ENCODE data around the gene ACVR1.
A peak's percentile ranks its signal among the peaks of the same experiment; 100 is the strongest.

ACVR1 gene

GRCh38 chr2:157876066-157876785 lies at the start of gene ACVR1:
Gene ACVR1 (minus strand): TSS chr2:157876330. CDS start chr2:157799493, 76,837 bp downstream.
- DNase-seq: peak; percentile 87

DNA sequence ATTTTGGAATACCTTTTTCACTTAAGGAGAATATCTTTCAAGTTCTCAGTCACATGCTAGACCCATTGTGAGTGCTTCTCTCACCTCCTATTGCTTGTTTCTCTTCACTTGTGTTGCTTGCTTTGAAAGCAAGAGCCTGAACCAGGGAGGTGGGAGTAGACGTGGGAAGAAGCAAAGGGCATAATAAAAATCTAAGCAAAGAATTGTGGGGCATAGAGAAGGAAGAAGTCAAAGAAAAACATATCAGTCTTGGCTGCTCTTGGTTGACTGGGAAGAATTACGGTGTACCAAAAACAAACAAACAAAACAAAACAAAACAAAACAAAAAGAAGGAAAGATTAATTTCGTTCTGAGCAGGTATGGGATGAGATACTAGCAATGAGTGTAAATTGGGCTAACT lies 48.9 kb upstream of the ACVR1 start:
- no peak for DNase-seq

- DNase-seq: no peak
These were observed 47.6 kb upstream of the ACVR1 start for GRCh38 chr2:157923598-157924217.

- no peak for DNase-seq
These were observed 46.7 kb upstream of the ACVR1 start for GRCh38 chr2:157922815-157923214.

DNA sequence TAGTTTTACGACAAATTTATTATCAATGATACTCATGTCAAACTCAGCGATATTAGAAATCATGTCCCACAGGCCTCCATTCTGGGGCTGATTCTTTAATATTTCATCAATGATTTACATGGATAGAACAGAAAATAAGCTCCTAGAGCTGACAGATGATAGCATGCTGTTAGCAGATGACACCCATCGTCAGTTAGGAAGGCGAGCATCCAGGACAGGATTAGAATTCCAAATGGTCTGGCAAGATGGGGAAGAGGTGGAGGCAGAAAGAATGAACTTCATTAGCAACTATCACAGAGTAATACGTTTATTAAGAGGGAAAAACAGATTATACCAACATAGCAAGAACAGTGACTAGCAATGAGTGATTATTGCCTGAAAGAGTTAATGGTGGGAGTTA lies 46.2 kb upstream of the ACVR1 start:
- DNase-seq: no peak

- DNase-seq: no peak
These were observed 44.6 kb upstream of the ACVR1 start for GRCh38 chr2:157920736-157921135.

GRCh38 chr2:157919181-157919580 lies 43.1 kb upstream of the ACVR1 start:
- DNase-seq: no peak

DNA sequence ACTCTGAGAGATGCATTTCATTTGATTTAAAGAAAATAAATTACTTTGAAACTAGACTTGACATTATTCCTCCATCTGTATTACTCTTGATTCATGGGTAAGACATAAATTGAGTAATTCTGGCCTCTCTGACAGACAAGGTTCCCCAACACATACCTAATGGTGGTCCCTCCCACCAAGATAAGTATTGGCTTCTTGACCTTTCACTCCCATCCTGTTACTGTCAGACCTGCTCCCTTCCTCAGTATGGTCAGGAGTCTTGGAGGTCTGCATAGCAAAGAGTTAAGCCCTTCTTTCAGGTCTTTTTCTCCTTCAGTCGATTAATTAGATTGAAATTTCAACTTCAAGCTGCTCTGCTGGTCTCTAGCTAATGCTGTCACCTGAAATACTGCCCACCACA lies 42.2 kb upstream of the ACVR1 start:
- no peak for DNase-seq

DNA sequence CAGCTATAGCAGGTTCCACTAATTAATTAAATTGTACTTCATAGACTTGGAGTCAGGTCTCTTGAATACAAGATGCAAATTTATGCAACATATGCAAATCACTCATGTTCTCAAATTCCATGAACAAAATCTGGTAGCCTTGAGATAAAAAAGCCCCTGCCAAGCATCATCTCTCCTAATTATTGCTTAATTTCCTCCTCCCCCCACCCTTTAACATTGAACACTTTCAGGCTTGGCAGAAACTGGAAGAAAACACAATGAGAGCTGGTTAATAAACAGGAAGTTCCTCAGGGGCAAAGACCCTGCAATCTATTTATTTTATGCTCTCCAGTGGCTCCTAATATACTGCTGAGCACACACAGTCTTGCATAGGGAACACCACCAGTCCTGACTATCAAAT lies 35.6 kb upstream of the ACVR1 start:
- no peak for DNase-seq

- DNase-seq: no peak
These were observed 35.1 kb upstream of the ACVR1 start for GRCh38 chr2:157911246-157911645.

- DNase-seq: no peak
These were observed 29.0 kb upstream of the ACVR1 start for GRCh38 chr2:157905092-157905491.

- DNase-seq: no peak
These were observed 27.5 kb upstream of the ACVR1 start for GRCh38 chr2:157903626-157904025.

DNA sequence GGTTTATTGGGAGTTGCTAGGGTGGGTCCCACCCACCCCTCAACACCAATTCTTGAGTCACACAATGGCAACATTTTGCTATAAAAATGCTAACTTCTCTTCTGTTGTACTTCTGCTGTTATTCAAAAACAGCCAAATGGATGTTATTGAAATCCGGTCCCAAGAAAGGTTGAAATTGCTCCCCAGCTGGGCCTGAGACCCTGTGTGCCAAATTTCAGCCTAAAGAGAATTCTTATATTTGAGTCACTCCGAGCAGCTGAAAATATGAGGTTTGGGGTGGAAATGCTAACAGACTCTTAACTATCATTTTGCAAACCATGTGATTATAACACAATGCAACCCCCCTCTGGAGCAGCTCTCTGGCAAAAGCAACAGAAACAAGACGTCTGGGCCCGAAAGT lies 27.0 kb upstream of the ACVR1 start:
- no peak for DNase-seq

GRCh38 chr2:157902692-157903091 lies 26.6 kb upstream of the ACVR1 start:
- DNase-seq: no peak

DNA sequence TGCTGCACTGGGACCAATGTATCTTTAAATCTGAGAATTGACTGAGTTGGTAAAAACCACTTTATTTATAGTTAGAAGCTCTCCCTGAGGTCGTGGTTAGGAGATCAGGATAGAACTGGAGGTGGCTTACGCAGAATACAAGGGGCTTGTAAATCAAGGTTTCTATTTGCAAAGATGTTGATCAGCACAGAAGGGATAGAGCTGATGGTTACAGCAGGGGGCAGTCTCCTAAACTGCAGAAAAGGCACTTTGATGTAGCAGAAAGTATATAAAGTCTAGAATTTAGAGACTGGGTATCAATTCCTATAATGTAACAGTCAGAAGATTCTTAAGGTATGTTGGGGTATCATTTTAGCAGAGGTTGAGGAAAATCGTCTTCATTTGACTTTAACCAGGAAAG lies 25.2 kb upstream of the ACVR1 start:
- DNase-seq: no peak

DNA sequence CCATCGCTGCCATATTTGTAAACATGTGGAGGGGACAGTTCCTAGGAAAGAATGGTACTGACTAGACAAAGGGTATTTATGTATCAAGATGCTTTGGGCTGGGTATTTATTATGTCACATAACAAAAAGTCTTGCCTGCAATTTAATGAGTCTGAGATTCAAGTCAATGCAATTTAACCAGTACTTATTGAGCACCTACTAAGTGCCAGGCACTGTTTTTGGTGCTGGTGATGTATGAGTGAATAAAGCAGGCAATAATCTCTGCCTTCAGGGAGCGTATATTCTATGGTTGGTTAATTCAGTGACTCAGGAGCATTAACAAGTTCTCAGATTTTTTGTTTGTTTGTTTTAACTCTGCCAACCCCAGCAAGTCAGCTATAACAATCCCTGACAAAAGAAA lies 24.6 kb upstream of the ACVR1 start:
- DNase-seq: no peak

GRCh38 chr2:157900203-157900602 lies 24.1 kb upstream of the ACVR1 start:
- DNase-seq: no peak

DNA sequence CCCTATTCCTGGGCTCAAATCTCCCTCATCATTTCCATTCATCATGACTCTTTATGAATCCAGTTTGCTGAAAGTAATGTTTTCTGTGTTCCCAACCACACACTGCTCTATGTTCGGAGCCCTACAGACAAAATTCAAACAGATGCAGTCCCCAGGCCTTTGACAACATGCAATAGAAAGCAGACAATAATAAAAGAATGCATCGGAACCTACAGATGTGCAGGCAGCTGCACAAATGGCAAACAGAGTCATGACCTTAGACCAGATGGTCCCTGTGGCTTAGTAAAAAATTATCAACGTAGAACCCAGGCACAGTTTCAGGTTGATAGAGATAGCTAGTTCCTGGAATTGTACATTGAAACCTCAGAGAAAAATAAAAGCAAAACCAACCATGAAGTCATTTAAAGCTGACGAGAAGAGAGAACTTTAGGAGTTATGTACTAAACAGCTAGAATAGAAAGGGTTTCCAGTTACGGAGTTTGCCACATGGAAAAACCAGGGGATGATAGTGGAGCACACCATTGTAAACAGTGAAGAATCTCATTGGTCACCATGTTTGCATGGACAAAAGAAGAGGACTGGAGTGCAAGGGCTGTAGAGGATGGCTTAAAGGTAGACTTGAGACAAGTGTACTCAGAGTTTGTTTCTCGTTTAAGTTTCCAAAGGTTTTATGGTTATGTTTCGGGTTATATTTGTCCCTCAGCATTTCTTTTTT lies 23.2 kb upstream of the ACVR1 start:
- no peak for DNase-seq

DNA sequence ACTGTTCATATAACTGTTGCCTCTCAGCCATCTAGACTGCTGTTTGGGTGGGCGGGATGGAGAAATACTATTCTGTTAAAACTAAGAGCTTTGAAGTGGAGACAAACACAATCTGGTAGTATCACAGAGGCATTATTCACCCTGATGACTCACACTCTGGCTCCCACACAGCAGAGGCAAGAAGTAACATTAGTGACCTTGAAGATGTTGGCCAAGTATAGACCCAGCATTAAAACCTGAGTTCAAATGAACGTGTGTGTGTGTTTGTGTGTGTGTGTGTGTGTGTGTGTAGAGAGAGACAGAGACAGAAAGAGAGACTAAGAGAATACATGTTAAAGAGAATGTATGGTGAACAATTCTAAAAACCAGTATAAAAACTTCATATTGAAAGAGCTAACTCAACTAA lies 22.5 kb upstream of the ACVR1 start:
- DNase-seq: no peak

DNA sequence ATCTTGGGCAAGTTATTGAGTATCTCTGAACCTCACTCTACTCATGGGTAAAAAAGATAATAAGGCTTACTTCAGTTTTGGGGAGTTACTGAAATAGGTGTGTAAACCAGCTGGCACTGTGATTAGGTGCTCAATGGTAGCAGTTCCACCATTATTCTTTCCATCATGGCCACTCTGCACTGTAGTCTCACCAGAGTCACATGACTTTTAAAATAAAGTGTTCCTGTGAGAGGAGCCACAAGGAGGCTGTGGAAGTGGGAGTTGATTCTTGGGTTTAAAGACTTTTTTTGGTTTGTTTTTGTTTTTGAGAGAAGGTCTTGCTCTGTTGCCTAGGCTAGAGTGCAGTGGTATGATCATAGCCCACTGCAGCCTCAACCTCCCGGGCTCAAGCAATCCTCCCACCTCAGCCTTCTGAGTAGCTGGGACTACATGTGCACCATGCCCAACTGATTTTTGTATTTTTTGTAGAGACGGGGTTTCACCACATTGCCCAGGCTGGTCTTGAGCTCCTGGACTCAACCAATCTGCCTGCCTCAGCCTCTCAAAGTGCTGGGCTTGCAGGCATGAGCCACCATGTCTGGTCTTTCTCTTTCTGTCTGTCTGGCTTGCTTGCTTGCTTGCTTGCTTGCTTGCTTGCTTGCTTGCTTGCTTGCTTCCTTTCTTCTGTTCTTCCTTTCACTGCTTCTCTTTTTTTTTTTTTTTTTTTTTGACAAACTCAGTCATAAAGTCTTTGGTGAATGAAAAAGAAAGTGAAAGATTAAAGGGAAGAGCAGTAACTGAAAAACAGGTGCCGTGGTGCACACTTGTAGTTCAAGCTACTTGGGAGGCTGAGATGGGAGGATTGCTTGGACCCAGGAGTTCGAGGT lies 21.2 kb upstream of the ACVR1 start:
- DNase-seq: no peak

- no peak for DNase-seq
These were observed 19.4 kb upstream of the ACVR1 start for GRCh38 chr2:157895531-157895930.

DNA sequence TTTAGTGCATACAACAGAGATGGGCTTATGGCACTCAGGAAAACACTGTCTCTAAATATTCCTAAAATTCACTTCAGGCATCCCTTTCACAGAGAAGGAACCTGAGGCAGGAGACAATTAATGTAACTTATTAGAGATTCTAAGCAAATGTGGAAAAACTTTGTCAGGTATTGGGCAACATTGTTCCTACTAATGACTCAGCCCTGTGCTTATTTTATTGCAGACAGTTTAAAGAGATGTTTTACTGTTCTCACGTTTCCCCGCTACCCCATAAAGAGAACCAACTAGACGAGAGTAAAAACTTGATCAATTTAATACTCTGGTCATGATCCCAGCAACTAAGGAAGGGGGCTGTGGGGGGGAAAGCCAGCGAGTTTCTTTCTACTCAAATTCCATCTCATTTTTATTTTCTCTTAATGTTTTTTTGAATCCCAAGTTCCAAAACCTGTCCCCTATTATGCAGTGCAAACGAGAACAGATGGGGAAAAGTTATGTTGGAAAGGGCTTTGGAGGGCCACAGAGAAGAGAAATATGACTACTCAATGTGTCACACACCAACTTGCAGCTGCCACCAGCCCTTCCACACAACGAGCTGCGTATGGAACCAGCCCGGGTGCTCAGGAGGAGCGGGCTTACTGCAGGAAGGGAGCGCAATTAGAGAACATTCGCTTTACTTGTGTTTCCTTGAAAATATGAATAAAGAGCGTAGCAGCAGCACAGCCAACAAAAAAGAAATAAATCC lies 18.7 kb upstream of the ACVR1 start:
- DNase-seq: no peak

DNA sequence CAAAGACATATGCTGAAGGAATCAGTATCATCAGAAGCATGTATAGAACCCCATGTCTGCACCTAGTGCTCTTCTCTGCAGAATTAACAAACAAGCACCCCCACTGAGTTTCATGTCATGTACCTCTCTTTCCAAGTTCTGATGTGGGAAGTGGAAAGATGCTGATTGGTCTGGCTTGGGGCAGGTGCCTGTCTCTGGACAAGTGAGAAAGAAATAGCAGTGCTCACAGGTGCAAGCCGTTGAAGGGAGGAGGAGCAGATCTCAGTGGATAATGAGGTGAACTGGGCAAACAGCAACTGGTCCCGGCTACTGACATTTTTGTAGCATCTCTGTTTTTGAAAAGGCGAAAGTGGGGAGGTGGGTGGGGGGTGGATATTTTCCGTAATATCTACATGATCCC lies 17.5 kb upstream of the ACVR1 start:
- DNase-seq: no peak
